GM18505 (cell line): Measurements from ENCODE around the gene LRRC10.
"Not testable (repeated sequence)": the region's sequence is repeated elsewhere in the genome, so short reads cannot be mapped to it uniquely, and the experiment has no call there.

Source experiments
- ATAC-seq: cut with Tn5 transposase; IDR thresholded peaks from one replicate; pipeline ENCODE4 v1.9.1; 2021; ENCODE audit not compliant: unreplicated experiment
- POLR2A ChIP-seq: IDR thresholded peaks from 4 replicates; pipeline ENCODE4 v1.6.1; 2011; ENCODE audit warnings: borderline replicate concordance; ENCODE audit not compliant: insufficient read depth, insufficient read length; ENCODE audit errors: extremely low read depth

LRRC10 gene

GRCh38 chr12:69641546-69641945 is 30.8 kb upstream of the LRRC10 start:
- TF ChIP-seq POLR2A, result no peak
- no peak for ATAC-seq

GRCh38 chr12:69639400-69640016 is 28.8 kb upstream of the LRRC10 start:
- no peak for TF ChIP-seq POLR2A
- peak; percentile 89 for ATAC-seq

GRCh38 chr12:69633061-69633460 is 22.4 kb upstream of the LRRC10 start:
- no peak for TF ChIP-seq POLR2A
- ATAC-seq, result no peak

- no peak for TF ChIP-seq POLR2A
- no peak for ATAC-seq
Measured at GRCh38 chr12:69630191-69630590, 19.5 kb upstream of the LRRC10 start.

- TF ChIP-seq POLR2A, result no peak
- ATAC-seq, result no peak
Measured at GRCh38 chr12:69627501-69627900, 16.8 kb upstream of the LRRC10 start.

GRCh38 chr12:69623970-69624369 is 13.3 kb upstream of the LRRC10 start:
- no peak for TF ChIP-seq POLR2A
- no peak for ATAC-seq

- no peak for TF ChIP-seq POLR2A
- no peak for ATAC-seq
Measured at GRCh38 chr12:69621551-69621950, 10.8 kb upstream of the LRRC10 start.

- ATAC-seq, result no peak
- TF ChIP-seq POLR2A, result no peak
Measured at GRCh38 chr12:69620921-69621320, 10.2 kb upstream of the LRRC10 start.

- no peak for ATAC-seq
- no peak for TF ChIP-seq POLR2A
Measured at GRCh38 chr12:69620077-69620476, 9.4 kb upstream of the LRRC10 start.

- TF ChIP-seq POLR2A, result no peak
- no peak for ATAC-seq
Measured at GRCh38 chr12:69619050-69619449, 8.3 kb upstream of the LRRC10 start.

GRCh38 chr12:69616025-69616424 is 5.3 kb upstream of the LRRC10 start:
- no peak for ATAC-seq
- no peak for TF ChIP-seq POLR2A

- ATAC-seq, result no peak
- TF ChIP-seq POLR2A, result no peak
Measured at GRCh38 chr12:69613351-69613750, 2.6 kb upstream of the LRRC10 start.

GRCh38 chr12:69610126-69610525 is 581 bp downstream of the LRRC10 start:
- ATAC-seq, result no peak

GRCh38 chr12:69608114-69608513 is 2.6 kb downstream of the LRRC10 start:
- TF ChIP-seq POLR2A, result no peak
- no peak for ATAC-seq

More at GRCh38 chr12:69610126-69610525, 581 bp downstream of the LRRC10 start:
- no peak for TF ChIP-seq POLR2A

- ATAC-seq, result not testable (repeated sequence)
Measured at GRCh38 chr12:69604275-69604674, 6.4 kb downstream of the LRRC10 start.

GRCh38 chr12:69603556-69603955 is 7.2 kb downstream of the LRRC10 start:
- ATAC-seq, result not testable (repeated sequence)

- peak; percentile 21 for TF ChIP-seq POLR2A
- no peak for ATAC-seq
Measured at GRCh38 chr12:69602954-69603353, 7.8 kb downstream of the LRRC10 start.
